ENCODE measurements around the gene ZNF234.
"Not testable (repeated sequence)": the region's sequence is repeated elsewhere in the genome, so short reads cannot be mapped to it uniquely, and the experiment has no call there.

GRCh38 chr19:44121162-44121561 lies 20.2 kb upstream of the ZNF234 start:
- TF ChIP-seq L3MBTL2 (conservative IDR thresholded peaks at IDR 0.05); BHLHE40 (IDR thresholded peaks at IDR 0.05; ENCODE audit: borderline replicate concordance); ELF4 (IDR thresholded peaks at IDR 0.05); NFRKB (IDR thresholded peaks at IDR 0.05); CTBP1 (IDR thresholded peaks at IDR 0.05; ENCODE audit: borderline replicate concordance); PKNOX1 (IDR thresholded peaks at IDR 0.05); FOXA1 (IDR thresholded peaks at IDR 0.05): not testable (repeated sequence)

Measured in HEK293T (cell line).